ENCODE results near the gene ZMIZ1. TPM values are rescaled to one million over a fixed set of nuclear protein-coding genes. Genes with fewer than 3 reads are reported as not detected.

ZMIZ1 gene
- total and polyA plus RNA-seq, 2 experiments from 2014 or later: 9.2 to 30.9 TPM

GRCh38 chr10:79060641-79061255 is 8.0 kb upstream of the ZMIZ1 start:
- Histone ChIP-seq H3K4me1 (ENCODE audit: insufficient read depth) (peaks cover 12% of the 10 kb centered on the region; the same call in 1 of the 2 replicates), H3K36me3 (ENCODE audit: insufficient read depth) (no peaks in the 10 kb centered on the region), H3K27ac (ENCODE audit: low read depth) (no peak overlapping the region), H3K9me2 (ENCODE audit: insufficient read depth) (no peaks in the 10 kb centered on the region), H3K4me2 (no peak overlapping the region), H3K27me3 (ENCODE audit: insufficient read depth) (no peaks in the 10 kb centered on the region), H3K4me3 (no peak overlapping the region), H3F3A (replicated peaks; ENCODE audit: low read depth) (no peaks in the 10 kb centered on the region), H3K79me2 (replicated peaks; ENCODE audit: insufficient read depth) (no peaks in the 10 kb centered on the region), H4K20me1 (replicated peaks; ENCODE audit: insufficient read depth) (no peaks in the 10 kb centered on the region), H2AFZ (no peak overlapping the region)
- no peaks in the 10 kb centered on the region; the same call in 1 of the 3 replicates for H3K9me3 Mint-ChIP-seq
- no peak for TF ChIP-seq ZNF462 (CRISPR knock-in tag; IDR thresholded peaks at IDR 0.05)
- no peak for TF ChIP-seq CTCF (conservative IDR thresholded peaks at IDR 0.05; ENCODE audit: low read depth in 2 of 2)
- TF ChIP-seq EZH2 (IDR thresholded peaks at IDR 0.05; ENCODE audit: low read depth, unreplicated experiment): no peak
- no peak for TF ChIP-seq JUNB (IDR thresholded peaks at IDR 0.05; ENCODE audit: unreplicated experiment)
- no peak for TF ChIP-seq ZNF331 (CRISPR knock-in tag; IDR thresholded peaks at IDR 0.05; ENCODE audit: low read depth)
- TF ChIP-seq REST (IDR thresholded peaks at IDR 0.05; ENCODE audit: unreplicated experiment): no peak
- no peak for TF ChIP-seq CREB1 (CRISPR knock-in tag; IDR thresholded peaks at IDR 0.05; ENCODE audit: low read depth)
- H3K36me3 Mint-ChIP-seq (ENCODE audit: low read depth): no peaks in the 10 kb centered on the region
- ATAC-seq (no peak), DNase-seq (ENCODE audit: low spot score) (no peak)
- H3K27ac Mint-ChIP-seq: no peak overlapping the region
- H3K4me3 Mint-ChIP-seq: no peak overlapping the region
- H3K4me1 Mint-ChIP-seq: peaks cover 34% of the 10 kb centered on the region
- peaks cover 30% of the 10 kb centered on the region for H3K27me3 Mint-ChIP-seq (ENCODE audit: insufficient read depth, low read depth, poor library complexity)

Data from GM23338 (cell line).